GM19397 (cell line): ENCODE results near the gene METTL18.
A peak's percentile ranks its signal among the peaks of the same experiment; 100 is the strongest.
"Not testable (repeated sequence)": the region's sequence is repeated elsewhere in the genome, so short reads cannot be mapped to it uniquely, and the experiment has no call there.

Source experiments
- ATAC-seq: cut with Tn5 transposase; IDR thresholded peaks from one replicate; pipeline ENCODE4 v1.9.1; 2021; ENCODE audit warnings: mild to moderate bottlenecking, moderate library complexity; ENCODE audit not compliant: unreplicated experiment

Gene METTL18

GRCh38 chr1:169794530-169795416, at the start of gene METTL18:
METTL18 (minus strand) TSS chr1:169794907; CDS start chr1:169793695, 1,212 bp downstream.
- peak; percentile 94 for ATAC-seq

GRCh38 chr1:169838942-169839341, 44.2 kb upstream of the METTL18 start:
- ATAC-seq: no peak

- ATAC-seq: no peak
Measured at GRCh38 chr1:169836198-169836597, 41.5 kb upstream of the METTL18 start.

- ATAC-seq: no peak
Measured at GRCh38 chr1:169835647-169836046, 40.9 kb upstream of the METTL18 start.

GRCh38 chr1:169834869-169835268, 40.2 kb upstream of the METTL18 start:
- ATAC-seq: no peak

- ATAC-seq: no peak
Measured at GRCh38 chr1:169833179-169833901, 38.6 kb upstream of the METTL18 start.

GRCh38 chr1:169829671-169830070, 35.0 kb upstream of the METTL18 start:
- ATAC-seq: no peak

- ATAC-seq: no peak
Measured at GRCh38 chr1:169824153-169824552, 29.4 kb upstream of the METTL18 start.

- ATAC-seq: no peak
Measured at GRCh38 chr1:169821500-169821899, 26.8 kb upstream of the METTL18 start.

GRCh38 chr1:169816617-169817016, 21.9 kb upstream of the METTL18 start:
- ATAC-seq: no peak

GRCh38 chr1:169814265-169814664, 19.6 kb upstream of the METTL18 start:
- no peak for ATAC-seq

- no peak for ATAC-seq
Measured at GRCh38 chr1:169812131-169812530, 17.4 kb upstream of the METTL18 start.

GRCh38 chr1:169811418-169812035, 16.8 kb upstream of the METTL18 start:
- not testable (repeated sequence) for ATAC-seq

GRCh38 chr1:169809370-169810095, 14.8 kb upstream of the METTL18 start:
- ATAC-seq: no peak

- ATAC-seq: no peak
Measured at GRCh38 chr1:169804941-169805340, 10.2 kb upstream of the METTL18 start.

GRCh38 chr1:169802888-169803287, 8.2 kb upstream of the METTL18 start:
- no peak for ATAC-seq

- no peak for ATAC-seq
Measured at GRCh38 chr1:169797281-169797680, 2.6 kb upstream of the METTL18 start.

GRCh38 chr1:169796274-169796810, 1.6 kb upstream of the METTL18 start:
- ATAC-seq: no peak

- ATAC-seq: no peak
Measured at GRCh38 chr1:169795687-169796086, 980 bp upstream of the METTL18 start.

GRCh38 chr1:169793730-169794129, 977 bp downstream of the METTL18 start:
- ATAC-seq: no peak

GRCh38 chr1:169788402-169788801, 6.3 kb downstream of the METTL18 start:
- ATAC-seq: no peak
